HCT116 (cell line): ENCODE data around the gene MTMR6. TPM values are rescaled to one million over a fixed set of nuclear protein-coding genes. Genes with fewer than 3 reads are reported as not detected.

Source experiments
- ATAC-seq: fragments of 200-7000 bp; cut with Tn5 transposase; 2 replicates; pipeline ENCODE4 v1.9.1; 2020; ENCODE audit warnings: mild to moderate bottlenecking, moderate library complexity
- BruUV-seq: library from RNA; stranded (reverse); fragments of 400-500 nt; replicated peaks from 2 replicates; lab custom pipeline; 2021; lab: Mats Ljungman, UMichigan
- CTCF ChIA-PET: fragments of 300-600 bp; sonication (Branson Sonifier 250); formaldehyde crosslinking; loops from one replicate; lab custom pipeline; 2021; ENCODE audit warnings: antibody characterized with exemption; lab: Charles Lee
- POLR2A ChIA-PET: fragments of 300-600, 350-600 bp; sonication (Branson Sonifier 250); formaldehyde crosslinking; loops from one replicate; lab custom pipeline; 2021; ENCODE audit warnings: antibody characterized with exemption; lab: Charles Lee
- RAD21 ChIA-PET, 2 experiments: fragments of 300-600 bp; sonication (Branson Sonifier 250); formaldehyde crosslinking; loops; one replicate each; lab custom pipeline; 2023; ENCODE audit warnings: low total read pairs in 2 of 2; ENCODE audit not compliant: uncharacterized antibody in 2 of 2, unreplicated experiment in 2 of 2, low non-redundant PET in 1 of 2; lab: Charles Lee
- DNase-seq: peaks from one replicate; pipeline ENCODE4 v3.0.0-alpha.2; 2010; ENCODE audit warnings: low read depth, low spot score
- H2AFZ ChIP-seq: fragments of 200-600 bp; shearing (Covaris generic), sonication (generic); 2 replicates; pipeline ENCODE4 v1.6.1; 2017; ENCODE audit warnings: low read depth, mixed run types, mixed read lengths, antibody characterized with exemption, low read length; ENCODE audit not compliant: poor library complexity, severe bottlenecking
- H3K27ac ChIP-seq: 2 replicates; pipeline ENCODE4 v1.5.1; 2012; ENCODE audit warnings: low read depth, low read length
- H3K27me3 ChIP-seq: fragments of 200-600 bp; sonication (generic); 2 replicates; pipeline ENCODE4 v1.6.1; 2016; ENCODE audit warnings: mixed run types, low read length, mixed read lengths; ENCODE audit not compliant: insufficient read depth
- H3K36me3 ChIP-seq, 2 experiments: fragments of 200-500 bp in 1 of 2; fragments of 200-600 bp in 1 of 2; sonication (Bioruptor generic) in 1 of 2; sonication (generic) in 1 of 2; 2 replicates each; pipeline versions ENCODE4 v1.5.1 to v1.6.1; 2014 to 2016; ENCODE audit warnings: low read length in 2 of 2, inconsistent platforms in 1 of 2, mixed read lengths in 1 of 2, mixed run types in 1 of 2; ENCODE audit not compliant: insufficient read depth in 2 of 2, control insufficient read depth in 1 of 2
- H3K4me1 ChIP-seq, 2 experiments: fragments of 200-600 bp in 1 of 2; sonication (generic) in 1 of 2; 2 replicates each; pipeline versions ENCODE4 v1.5.1 to v1.6.1; 2012 to 2017; ENCODE audit warnings: low read length in 2 of 2, inconsistent platforms in 1 of 2, mild to moderate bottlenecking in 1 of 2, mixed read lengths in 1 of 2, mixed run types in 1 of 2, moderate library complexity in 1 of 2; ENCODE audit not compliant: insufficient read depth in 2 of 2, control insufficient read depth in 1 of 2
- H3K4me2 ChIP-seq: fragments of 200-600 bp; sonication (generic); 2 replicates; pipeline ENCODE4 v1.6.1; 2017; ENCODE audit warnings: mixed run types, low read length, mixed read lengths
- H3K4me3 ChIP-seq, 2 experiments: fragments of 200-600 bp in 1 of 2; sonication (generic) in 1 of 2; replicated peaks in 1 of 2; 2 replicates each; pipeline ENCODE4 v1.5.1; 2011 to 2016; ENCODE audit warnings: low read length in 2 of 2, control low read depth in 1 of 2, low read depth in 1 of 2, mild to moderate bottlenecking in 1 of 2, mixed read lengths in 1 of 2, mixed run types in 1 of 2
- H3K79me2 ChIP-seq: fragments of 200-600 bp; sonication (generic); 2 replicates; pipeline ENCODE4 v1.6.1; 2017; ENCODE audit warnings: mild to moderate bottlenecking, mixed run types, low read length, moderate library complexity, mixed read lengths; ENCODE audit not compliant: insufficient read depth
- H3K9ac ChIP-seq: fragments of 200-600 bp; sonication (generic); 2 replicates; pipeline ENCODE4 v1.6.1; 2016; ENCODE audit warnings: low read length, mixed read lengths
- H3K9me2 ChIP-seq: fragments of 200-600 bp; sonication (generic), shearing (Covaris generic); 2 replicates; pipeline ENCODE4 v1.6.1; 2017; ENCODE audit warnings: mixed run types, mild to moderate bottlenecking, moderate library complexity; ENCODE audit not compliant: insufficient read depth
- H3K9me3 ChIP-seq, 2 experiments: fragments of 200-500 bp in 1 of 2; fragments of 200-600 bp in 1 of 2; sonication (Bioruptor generic) in 1 of 2; sonication (generic) in 1 of 2; 2 replicates each; pipeline ENCODE4 v1.6.1; 2014 to 2017; ENCODE audit warnings: low read length in 2 of 2, mixed read lengths in 2 of 2, inconsistent platforms in 1 of 2, low read depth in 1 of 2, mild to moderate bottlenecking in 1 of 2, mixed run types in 1 of 2, moderate library complexity in 1 of 2; ENCODE audit not compliant: control insufficient read depth in 1 of 2, insufficient read depth in 1 of 2
- H4K20me1 ChIP-seq: fragments of 200-600 bp; sonication (generic), shearing (Covaris generic); 2 replicates; pipeline ENCODE4 v1.6.1; 2017; ENCODE audit warnings: mixed run types, mild to moderate bottlenecking, moderate library complexity; ENCODE audit not compliant: insufficient read depth
- CEBPB ChIP-seq: IDR thresholded peaks from 2 replicates; pipeline ENCODE4 v1.6.1; 2012; ENCODE audit warnings: low read depth
- CTCF ChIP-seq, 3 experiments: fragments of 200-600 bp in 1 of 3; sonication (generic) in 1 of 3; IDR thresholded peaks in 2 of 3; conservative IDR thresholded peaks in 1 of 3; 2 replicates each; pipeline ENCODE4 v1.5.1; 2012 to 2017; ENCODE audit warnings: low read depth in 2 of 3, low read length in 2 of 3, antibody characterized with exemption in 1 of 3, borderline replicate concordance in 1 of 3, control low read depth in 1 of 3, mild to moderate bottlenecking in 1 of 3, mixed read lengths in 1 of 3, mixed run types in 1 of 3, moderate library complexity in 1 of 3; ENCODE audit not compliant: insufficient read depth in 1 of 3
- ELF1 ChIP-seq: IDR thresholded peaks from 2 replicates; pipeline ENCODE4 v1.6.1; 2012; ENCODE audit warnings: low read depth, borderline replicate concordance
- EZH2 ChIP-seq: fragments of 200-600 bp; sonication (generic); IDR thresholded peaks from 2 replicates; pipeline ENCODE4 v1.6.1; 2017; ENCODE audit warnings: antibody characterized with exemption, mixed run types
- FOSL1 ChIP-seq: IDR thresholded peaks from 2 replicates; pipeline ENCODE4 v1.6.1; 2012; ENCODE audit warnings: low read depth
- JUND ChIP-seq: IDR thresholded peaks from 2 replicates; pipeline ENCODE4 v1.6.1; 2012
- MAX ChIP-seq: IDR thresholded peaks from 2 replicates; pipeline ENCODE4 v1.6.1; 2012
- POLR2A ChIP-seq: IDR thresholded peaks from 2 replicates; pipeline ENCODE4 v1.7.0; 2011; ENCODE audit warnings: borderline replicate concordance; ENCODE audit not compliant: insufficient read depth, insufficient read length; ENCODE audit errors: extremely low read depth
- POLR2AphosphoS5 ChIP-seq: IDR thresholded peaks from 2 replicates; pipeline ENCODE4 v1.6.1; 2011; ENCODE audit warnings: mild to moderate bottlenecking, low read depth, low read length, moderate library complexity
- REST ChIP-seq: IDR thresholded peaks from 2 replicates; pipeline ENCODE4 v1.6.1; 2012; ENCODE audit warnings: low read depth
- TCF7L2 ChIP-seq: IDR thresholded peaks from 2 replicates; pipeline ENCODE4 v1.7.0; 2011; ENCODE audit warnings: borderline replicate concordance, inconsistent platforms; ENCODE audit not compliant: insufficient read depth, insufficient read length; ENCODE audit errors: extremely low read depth
- ZBTB33 ChIP-seq: IDR thresholded peaks from 2 replicates; pipeline ENCODE4 v1.6.1; 2011; ENCODE audit warnings: mild to moderate bottlenecking, low read length, moderate library complexity; ENCODE audit not compliant: insufficient replicate concordance; ENCODE audit errors: extremely low read depth
- ZNF274 ChIP-seq: fragments of 200-500 bp; sonication (Bioruptor generic); IDR thresholded peaks from 2 replicates; pipeline ENCODE4 v1.6.1; 2014; ENCODE audit warnings: mild to moderate bottlenecking, low read depth, low read length, inconsistent platforms
- intact Hi-C: fragments of 100-400 bp; cut with micrococcal nuclease; formaldehyde crosslinking; loops from 2 replicates; pipeline ENCODE4 v1.10.0; 2022
- total RNA-seq: library from RNA; stranded (reverse); gene quantifications from one replicate; pipeline ENCODE4 v1.2.1, GENCODE V29; 2021; ENCODE audit not compliant: unreplicated experiment

MTMR6 gene
- total RNA-seq, 1 experiment from 2014 or later: 11.4 TPM

GRCh38 chr13:25196971-25197370 is 90.3 kb downstream of the MTMR6 start:
- Histone ChIP-seq H3K36me3 (no peaks in the 10 kb centered on the region), H4K20me1 (no peaks in the 10 kb centered on the region), H3K27ac (no peak overlapping the region), H3K4me1 (no peaks in the 10 kb centered on the region), H3K9me3 (no peaks in the 10 kb centered on the region), H3K79me2 (no peaks in the 10 kb centered on the region), H3K9me2 (no peaks in the 10 kb centered on the region), H3K4me2 (no peak overlapping the region), H2AFZ (no peak overlapping the region), H3K4me3 (no peak overlapping the region), H3K9ac (no peak overlapping the region), H3K27me3 (peaks cover 18% of the 10 kb centered on the region)
- RAD21 ChIA-PET: interaction anchor here in 1 of 2 experiments (0.6 kb wide), 1 partner anchor 37 kb away, joined by 4 read pairs; no protein-coding TSS in a partner anchor
- DNase-seq: no peak
- intact Hi-C loops: no loop called here
- no TSS peak for BruUV-seq
- ATAC-seq: no peak
- CTCF ChIA-PET: no interaction called here
- POLR2A ChIA-PET: no interaction called here
- TF ChIP-seq CEBPB: no peak
- no peak for TF ChIP-seq CTCF (IDR thresholded peaks at IDR 0.05 in 2 of 3, conservative IDR thresholded peaks at IDR 0.05 in 1 of 3; ENCODE audit: borderline replicate concordance in 1 of 3, insufficient read depth in 1 of 3, low read depth in 2 of 3, low read length in 2 of 3)
- TF ChIP-seq POLR2AphosphoS5: no peak
- TF ChIP-seq TCF7L2: no peak
- no peak for TF ChIP-seq ZBTB33
- TF ChIP-seq JUND: no peak
- no peak for TF ChIP-seq ELF1
- no peak for TF ChIP-seq ZNF274
- TF ChIP-seq FOSL1: no peak
- no peak for TF ChIP-seq REST
- no peak for TF ChIP-seq EZH2
- TF ChIP-seq POLR2A: no peak
- no peak for TF ChIP-seq MAX
